ENCODE data around the gene MAP3K12.

- TF ChIP-seq CTCF (IDR thresholded peaks at IDR 0.05) (no peak), EZH2 (IDR thresholded peaks at IDR 0.05) (no peak)
These were observed 5.0 kb upstream of the MAP3K12 start for GRCh38 chr12:53504004-53504920.

Measured in neural progenitor cell (in vitro differentiated cells).